NT2/D1 (cell line): Measurements from ENCODE around the gene BCAN.

ENCODE experiments used
- DNase-seq: peaks from one replicate; pipeline ENCODE4 v3.0.0-alpha.2; 2011; ENCODE audit warnings: low read depth, low spot score
- H3K27me3 ChIP-seq: 2 replicates; pipeline ENCODE4 v1.6.0; 2011; ENCODE audit warnings: mild to moderate bottlenecking; ENCODE audit not compliant: insufficient read length, insufficient read depth
- H3K36me3 ChIP-seq: 2 replicates; pipeline ENCODE4 v1.6.1; 2011; ENCODE audit warnings: mild to moderate bottlenecking, low read length, mixed read lengths; ENCODE audit not compliant: insufficient read depth, insufficient read length
- H3K4me1 ChIP-seq: 2 replicates; pipeline ENCODE4 v1.5.1; 2011; ENCODE audit not compliant: insufficient read depth, insufficient read length
- H3K4me3 ChIP-seq: 2 replicates; pipeline ENCODE4 v1.5.1; 2011; ENCODE audit warnings: low read depth; ENCODE audit not compliant: insufficient read length
- H3K9ac ChIP-seq: 2 replicates; pipeline ENCODE4 v1.6.0; 2011; ENCODE audit warnings: low read depth; ENCODE audit not compliant: insufficient read length
- H3K9me3 ChIP-seq: 2 replicates; pipeline ENCODE4 v1.5.1; 2011; ENCODE audit warnings: mild to moderate bottlenecking, low read length; ENCODE audit not compliant: insufficient read depth
- SUZ12 ChIP-seq: IDR thresholded peaks from 2 replicates; pipeline ENCODE4 v1.6.1; 2011; ENCODE audit not compliant: insufficient read length, insufficient read depth; ENCODE audit errors: extremely low read depth
- YY1 ChIP-seq: IDR thresholded peaks from 2 replicates; pipeline ENCODE4 v1.6.1; 2011; ENCODE audit not compliant: insufficient read length, insufficient read depth
- ZNF274 ChIP-seq: IDR thresholded peaks from 2 replicates; pipeline ENCODE4 v1.6.1; 2011; ENCODE audit warnings: mild to moderate bottlenecking, low read depth, low read length

The BCAN gene

GRCh38 chr1:156689035-156689952 is 47.4 kb downstream of the BCAN start:
- no peaks in the 10 kb centered on the region for H3K36me3 ChIP-seq
- no peaks in the 10 kb centered on the region for H3K27me3 ChIP-seq
- peak overlapping the region; percentile 28 for H3K4me3 ChIP-seq
- H3K9me3 ChIP-seq = no peaks in the 10 kb centered on the region
- peaks cover 34% of the 10 kb centered on the region for H3K4me1 ChIP-seq
- peak overlapping the region; percentile 81 for H3K9ac ChIP-seq
- peak; percentile 90 for DNase-seq
- TF ChIP-seq ZNF274 (no peak), SUZ12 (no peak), YY1 (no peak)

- H3K36me3 ChIP-seq = no peaks in the 10 kb centered on the region
- peak overlapping the region; percentile 71 for H3K9ac ChIP-seq
- no peak for TF ChIP-seq YY1
- TF ChIP-seq SUZ12 = no peak
- TF ChIP-seq ZNF274 = no peak
- H3K27me3 ChIP-seq = no peaks in the 10 kb centered on the region
- peak overlapping the region; percentile 28 for H3K4me3 ChIP-seq
- DNase-seq = no peak
- H3K9me3 ChIP-seq = no peaks in the 10 kb centered on the region
- peaks cover 38% of the 10 kb centered on the region for H3K4me1 ChIP-seq
Measured at GRCh38 chr1:156689953-156690674, 48.2 kb downstream of the BCAN start.

GRCh38 chr1:156690675-156691036 is 48.7 kb downstream of the BCAN start:
- Histone ChIP-seq H3K9ac (peak overlapping the region; percentile 53), H3K9me3 (no peaks in the 10 kb centered on the region), H3K4me3 (no peak overlapping the region), H3K36me3 (no peaks in the 10 kb centered on the region), H3K27me3 (no peaks in the 10 kb centered on the region), H3K4me1 (peaks cover 38% of the 10 kb centered on the region)
- no peak for DNase-seq
- TF ChIP-seq SUZ12 = no peak
- TF ChIP-seq YY1 = no peak
- no peak for TF ChIP-seq ZNF274

- Histone ChIP-seq H3K4me3 (no peak overlapping the region), H3K9ac (peak overlapping the region; percentile 53), H3K9me3 (no peaks in the 10 kb centered on the region), H3K4me1 (peaks cover 38% of the 10 kb centered on the region), H3K27me3 (no peaks in the 10 kb centered on the region), H3K36me3 (no peaks in the 10 kb centered on the region)
- DNase-seq = no peak
- TF ChIP-seq ZNF274 (no peak), YY1 (no peak), SUZ12 (no peak)
Measured at GRCh38 chr1:156691191-156691590, 49.3 kb downstream of the BCAN start.

- Histone ChIP-seq H3K27me3 (no peaks in the 10 kb centered on the region), H3K4me1 (peaks cover 38% of the 10 kb centered on the region), H3K9ac (peak overlapping the region; percentile 53), H3K4me3 (peak overlapping the region; percentile 9), H3K36me3 (no peaks in the 10 kb centered on the region), H3K9me3 (no peaks in the 10 kb centered on the region)
- TF ChIP-seq ZNF274 (no peak), YY1 (no peak), SUZ12 (no peak)
- DNase-seq = no peak
Measured at GRCh38 chr1:156691665-156692440, 49.9 kb downstream of the BCAN start.

- Histone ChIP-seq H3K9me3 (no peaks in the 10 kb centered on the region), H3K4me1 (peaks cover 38% of the 10 kb centered on the region), H3K27me3 (no peaks in the 10 kb centered on the region), H3K9ac (peak overlapping the region; percentile 53), H3K36me3 (no peaks in the 10 kb centered on the region), H3K4me3 (peak overlapping the region; percentile 9)
- DNase-seq = no peak
- TF ChIP-seq SUZ12 = no peak
- no peak for TF ChIP-seq YY1
- TF ChIP-seq ZNF274 = no peak
Measured at GRCh38 chr1:156692441-156692924, 50.6 kb downstream of the BCAN start.
